BJ (cell line): ENCODE data around the gene CDH8. TPM values are rescaled to one million over a fixed set of nuclear protein-coding genes. Genes with fewer than 3 reads are reported as not detected.
"Not testable (repeated sequence)": the region's sequence is repeated elsewhere in the genome, so short reads cannot be mapped to it uniquely, and the experiment has no call there.

Source experiments
- CTCF ChIA-PET: fragments of 350-600 bp; formaldehyde crosslinking; extraction: SDS; loops from one replicate; lab custom pipeline; 2021; ENCODE audit warnings: antibody characterized with exemption, inconsistent platforms; lab: Yijun Ruan, JAX
- POLR2A ChIA-PET: fragments of 300-600 bp; sonication (Branson Sonifier 250); formaldehyde crosslinking; extraction: SDS; loops from one replicate; lab custom pipeline; 2021; ENCODE audit warnings: antibody characterized with exemption; lab: Charles Lee
- DNase-seq: peaks from one replicate; pipeline ENCODE4 v3.0.0-alpha.2; 2011; ENCODE audit warnings: low read depth
- H3K27me3 ChIP-seq: 2 replicates; pipeline ENCODE4 v1.6.0; 2011; ENCODE audit warnings: low read length; ENCODE audit not compliant: control insufficient read depth, insufficient read depth
- H3K36me3 ChIP-seq: 2 replicates; pipeline ENCODE4 v1.5.1; 2011; ENCODE audit warnings: low read length; ENCODE audit not compliant: control insufficient read depth, insufficient read depth
- H3K4me3 ChIP-seq: 2 replicates; pipeline ENCODE4 v1.5.1; 2011; ENCODE audit warnings: low read depth, mild to moderate bottlenecking, control low read depth, low read length
- polyA plus RNA-seq: library from polyadenylated mRNA; depleted of rRNA; stranded (reverse); fragments of >200 nt; gene quantifications from 2 replicates; pipeline ENCODE4 v1.2.3, GENCODE V29; 2011
- TF ChIP-seq, protein P1 (sequence below): IDR thresholded peaks from 2 replicates; pipeline ENCODE4 v1.5.1; 2011; ENCODE audit warnings: low read depth, mild to moderate bottlenecking, control low read depth, inconsistent platforms, low read length, moderate library complexity; ENCODE audit not compliant: insufficient read depth

The CDH8 gene
- polyA plus RNA-seq, 1 experiment, result 0.13 TPM

- no peak overlapping the region for H3K4me3 ChIP-seq
- TF ChIP-seq, protein P1, sequence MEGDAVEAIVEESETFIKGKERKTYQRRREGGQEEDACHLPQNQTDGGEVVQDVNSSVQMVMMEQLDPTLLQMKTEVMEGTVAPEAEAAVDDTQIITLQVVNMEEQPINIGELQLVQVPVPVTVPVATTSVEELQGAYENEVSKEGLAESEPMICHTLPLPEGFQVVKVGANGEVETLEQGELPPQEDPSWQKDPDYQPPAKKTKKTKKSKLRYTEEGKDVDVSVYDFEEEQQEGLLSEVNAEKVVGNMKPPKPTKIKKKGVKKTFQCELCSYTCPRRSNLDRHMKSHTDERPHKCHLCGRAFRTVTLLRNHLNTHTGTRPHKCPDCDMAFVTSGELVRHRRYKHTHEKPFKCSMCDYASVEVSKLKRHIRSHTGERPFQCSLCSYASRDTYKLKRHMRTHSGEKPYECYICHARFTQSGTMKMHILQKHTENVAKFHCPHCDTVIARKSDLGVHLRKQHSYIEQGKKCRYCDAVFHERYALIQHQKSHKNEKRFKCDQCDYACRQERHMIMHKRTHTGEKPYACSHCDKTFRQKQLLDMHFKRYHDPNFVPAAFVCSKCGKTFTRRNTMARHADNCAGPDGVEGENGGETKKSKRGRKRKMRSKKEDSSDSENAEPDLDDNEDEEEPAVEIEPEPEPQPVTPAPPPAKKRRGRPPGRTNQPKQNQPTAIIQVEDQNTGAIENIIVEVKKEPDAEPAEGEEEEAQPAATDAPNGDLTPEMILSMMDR, result no peak
- no peaks in the 10 kb centered on the region for H3K36me3 ChIP-seq
- POLR2A ChIA-PET, result no interaction called here
- no peaks in the 10 kb centered on the region for H3K27me3 ChIP-seq
- CTCF ChIA-PET, result no interaction called here
- peak; percentile 98 for DNase-seq
Observed at GRCh38 chr16:61792194-61792909, 243.9 kb downstream of the CDH8 start.

DNA sequence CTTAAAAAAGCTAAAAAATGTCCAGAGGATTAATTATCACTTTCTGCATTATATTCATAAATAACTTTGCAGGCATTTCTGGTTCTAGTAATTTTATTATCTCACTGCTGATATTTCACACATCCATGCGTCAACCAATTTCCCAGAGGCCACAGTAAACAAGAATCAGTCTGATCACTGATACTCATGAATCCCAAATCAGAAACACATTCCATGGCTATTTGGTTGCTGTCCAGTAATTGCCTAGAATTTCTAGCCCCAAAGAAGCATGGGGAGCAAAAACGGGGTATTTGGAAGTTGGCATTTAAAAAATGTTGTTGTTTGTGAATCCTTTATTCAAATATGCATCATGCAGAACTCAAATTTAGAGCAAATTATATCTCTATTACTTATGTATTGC is 244.8 kb downstream of the CDH8 start:
- no peak for DNase-seq
- ChIA-PET POLR2A (no interaction called here), CTCF (no interaction called here)
- no peaks in the 10 kb centered on the region for H3K36me3 ChIP-seq
- no peaks in the 10 kb centered on the region for H3K27me3 ChIP-seq
- no peak overlapping the region for H3K4me3 ChIP-seq
- TF ChIP-seq, protein P1, result no peak

DNA sequence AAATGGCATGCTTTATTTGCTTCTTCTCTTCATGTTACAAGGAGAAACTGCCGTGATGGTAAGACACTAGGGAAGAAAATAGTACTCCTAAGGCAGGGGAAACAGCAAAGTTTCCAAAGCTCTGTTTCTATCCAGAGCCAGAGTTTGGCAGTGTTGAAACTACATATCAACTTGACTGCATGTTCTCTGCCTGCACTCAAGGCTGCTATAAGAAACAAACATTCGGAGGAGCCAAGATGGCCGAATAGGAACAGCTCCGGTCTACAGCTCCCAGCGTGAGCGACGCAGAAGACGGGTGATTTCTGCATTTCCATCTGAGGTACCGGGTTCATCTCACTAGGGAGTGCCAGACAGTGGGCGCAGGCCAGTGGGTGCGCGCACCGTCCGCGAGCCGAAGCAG is 254.4 kb downstream of the CDH8 start:
- H3K27me3 ChIP-seq, DNase-seq, H3K4me3 ChIP-seq, POLR2A ChIA-PET, H3K36me3 ChIP-seq, CTCF ChIA-PET: not testable (repeated sequence)

- H3K27me3 ChIP-seq, result no peaks in the 10 kb centered on the region
- TF ChIP-seq, protein P1, result no peak
- H3K4me3 ChIP-seq, result no peak overlapping the region
- POLR2A ChIA-PET, result no interaction called here
- DNase-seq, result no peak
- CTCF ChIA-PET, result no interaction called here
- no peaks in the 10 kb centered on the region for H3K36me3 ChIP-seq
Observed at GRCh38 chr16:61780161-61780560, 256.1 kb downstream of the CDH8 start.

GRCh38 chr16:61770301-61770700 is 265.9 kb downstream of the CDH8 start:
- ChIA-PET POLR2A (no interaction called here), CTCF (no interaction called here)
- TF ChIP-seq, protein P1, result no peak
- H3K4me3 ChIP-seq, result no peak overlapping the region
- no peak for DNase-seq
- H3K27me3 ChIP-seq, result no peaks in the 10 kb centered on the region
- no peaks in the 10 kb centered on the region for H3K36me3 ChIP-seq

DNA sequence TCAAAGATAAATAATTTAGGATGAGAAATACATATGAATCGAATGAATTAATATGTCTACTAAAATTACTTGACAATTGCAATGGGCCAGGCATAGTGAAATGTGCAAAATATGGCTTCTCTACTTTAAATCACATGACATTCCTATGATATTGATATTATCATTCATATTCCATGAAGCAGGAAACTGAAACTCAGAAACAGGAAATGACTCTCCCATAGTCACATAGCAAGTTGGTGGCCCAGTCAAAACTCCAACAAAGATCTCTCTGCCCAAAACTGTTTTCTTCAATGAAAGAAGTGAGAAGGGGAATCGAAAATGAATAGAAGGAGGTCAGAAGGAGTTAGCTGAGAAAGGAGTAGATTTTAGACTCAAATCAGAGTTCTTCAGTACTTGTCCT is 272.2 kb downstream of the CDH8 start:
- TF ChIP-seq, protein P1, result no peak
- no peak for DNase-seq
- H3K36me3 ChIP-seq, result no peaks in the 10 kb centered on the region
- H3K27me3 ChIP-seq, result no peaks in the 10 kb centered on the region
- CTCF ChIA-PET, result interaction anchor here (0.6 kb wide), 1 partner anchor 170 kb away, joined by 3 read pairs; no protein-coding TSS in a partner anchor
- H3K4me3 ChIP-seq, result no peak overlapping the region
- POLR2A ChIA-PET, result no interaction called here
